GM20000 (cell line): ENCODE data around the gene USP22.

Experiments
- DNase-seq: peaks from one replicate; pipeline ENCODE4 v3.0.0; 2012; ENCODE audit warnings: low spot score
- CTCF ChIP-seq: IDR thresholded peaks from 2 replicates; pipeline ENCODE4 v1.5.1; 2012; ENCODE audit warnings: mild to moderate bottlenecking, control low read depth; ENCODE audit errors: extremely low read depth, missing control alignments

Gene USP22

GRCh38 chr17:21035406-21035805, 7.4 kb downstream of the USP22 start:
- TF ChIP-seq CTCF: no peak
- DNase-seq: no peak

- TF ChIP-seq CTCF: no peak
- DNase-seq: no peak
These were observed 8.2 kb downstream of the USP22 start for GRCh38 chr17:21034340-21035235.

- no peak for DNase-seq
- no peak for TF ChIP-seq CTCF
These were observed 9.5 kb downstream of the USP22 start for GRCh38 chr17:21033350-21033749.

- no peak for TF ChIP-seq CTCF
- DNase-seq: no peak
These were observed 10.9 kb downstream of the USP22 start for GRCh38 chr17:21031756-21032396.

GRCh38 chr17:21030375-21030774, 12.4 kb downstream of the USP22 start:
- TF ChIP-seq CTCF: no peak
- DNase-seq: no peak

GRCh38 chr17:21029515-21029914, 13.3 kb downstream of the USP22 start:
- DNase-seq: no peak
- no peak for TF ChIP-seq CTCF

- DNase-seq: no peak
- no peak for TF ChIP-seq CTCF
These were observed 13.8 kb downstream of the USP22 start for GRCh38 chr17:21029036-21029435.
